Chondrocyte (in vitro differentiated cells): ENCODE data around the gene AMBN. TPM values are rescaled to one million over a fixed set of nuclear protein-coding genes. Genes with fewer than 3 reads are reported as not detected.

ENCODE experiments used
- DNase-seq: peaks from one replicate; pipeline ENCODE4 v3.0.0; 2021; ENCODE audit warnings: mixed read lengths, low spot score
- H3K27ac Mint-ChIP-seq: one replicate; pipeline ENCODE4 v1.8.0; 2021; ENCODE audit warnings: mild to moderate bottlenecking, moderate library complexity, mixed read lengths; ENCODE audit not compliant: unreplicated experiment
- H3K27me3 Mint-ChIP-seq: 2 replicates; pipeline ENCODE4 v1.8.0; 2021; ENCODE audit warnings: low read depth, mixed read lengths
- H3K36me3 Mint-ChIP-seq: 2 replicates; pipeline ENCODE4 v1.8.0; 2021; ENCODE audit warnings: low read depth, mixed read lengths
- H3K4me1 Mint-ChIP-seq: 2 replicates; pipeline ENCODE4 v1.8.0; 2021; ENCODE audit warnings: low read depth, mild to moderate bottlenecking, mixed read lengths
- H3K4me3 Mint-ChIP-seq: one replicate; pipeline ENCODE4 v1.8.0; 2021; ENCODE audit warnings: mild to moderate bottlenecking, moderate library complexity, mixed read lengths; ENCODE audit not compliant: unreplicated experiment
- H3K9me3 Mint-ChIP-seq: 2 replicates; pipeline ENCODE4 v1.8.0; 2021; ENCODE audit warnings: low read depth, mixed read lengths
- total RNA-seq: library from RNA; stranded (reverse); gene quantifications from 3 replicates; pipeline ENCODE4 v1.2.1, GENCODE V29; 2021
- TF ChIP-seq, protein P1 (sequence below): fragments of 200-600 bp; sonication (generic); IDR thresholded peaks from 2 replicates; pipeline ENCODE4 v1.5.0; 2021; ENCODE audit warnings: antibody characterized with exemption, mild to moderate bottlenecking, moderate library complexity

Gene AMBN
- total RNA-seq, 1 donor from 2014 or later: not detected

DNA sequence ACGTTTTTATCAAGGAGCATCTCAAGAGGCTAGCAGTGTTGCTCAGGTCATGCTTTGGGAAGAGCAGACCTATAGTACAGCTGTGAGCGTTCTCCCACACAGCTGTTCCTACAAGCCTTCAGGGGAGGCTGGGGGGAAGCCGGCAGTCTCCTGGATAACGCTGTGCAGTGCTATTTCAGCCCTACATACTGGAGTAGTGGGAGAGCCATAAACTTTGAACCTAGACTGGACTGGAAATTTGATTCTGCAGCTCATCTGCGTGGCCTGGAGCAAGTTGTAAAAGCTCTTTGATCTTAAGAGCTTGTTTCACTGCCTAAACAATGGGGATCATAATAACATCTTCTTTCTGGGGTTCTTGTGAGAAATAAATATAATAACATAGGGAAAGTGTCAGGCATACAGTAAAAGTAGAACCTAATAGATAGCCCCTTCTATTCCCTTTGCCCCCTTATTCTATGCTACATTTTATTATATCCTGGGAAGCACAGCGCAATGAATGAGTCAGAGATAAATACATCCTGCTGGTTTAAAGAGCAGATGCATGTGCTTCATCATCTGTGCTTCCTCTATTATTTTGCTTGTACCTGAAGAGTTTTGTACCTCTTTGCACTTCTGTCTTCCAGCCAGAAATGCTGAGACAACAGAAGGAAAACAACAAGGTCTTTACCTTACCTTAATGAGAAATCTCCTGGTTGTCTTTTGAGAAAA, 14.7 kb upstream of the AMBN start:
- peaks cover 19% of the 10 kb centered on the region for H3K27me3 Mint-ChIP-seq
- TF ChIP-seq, protein P1, sequence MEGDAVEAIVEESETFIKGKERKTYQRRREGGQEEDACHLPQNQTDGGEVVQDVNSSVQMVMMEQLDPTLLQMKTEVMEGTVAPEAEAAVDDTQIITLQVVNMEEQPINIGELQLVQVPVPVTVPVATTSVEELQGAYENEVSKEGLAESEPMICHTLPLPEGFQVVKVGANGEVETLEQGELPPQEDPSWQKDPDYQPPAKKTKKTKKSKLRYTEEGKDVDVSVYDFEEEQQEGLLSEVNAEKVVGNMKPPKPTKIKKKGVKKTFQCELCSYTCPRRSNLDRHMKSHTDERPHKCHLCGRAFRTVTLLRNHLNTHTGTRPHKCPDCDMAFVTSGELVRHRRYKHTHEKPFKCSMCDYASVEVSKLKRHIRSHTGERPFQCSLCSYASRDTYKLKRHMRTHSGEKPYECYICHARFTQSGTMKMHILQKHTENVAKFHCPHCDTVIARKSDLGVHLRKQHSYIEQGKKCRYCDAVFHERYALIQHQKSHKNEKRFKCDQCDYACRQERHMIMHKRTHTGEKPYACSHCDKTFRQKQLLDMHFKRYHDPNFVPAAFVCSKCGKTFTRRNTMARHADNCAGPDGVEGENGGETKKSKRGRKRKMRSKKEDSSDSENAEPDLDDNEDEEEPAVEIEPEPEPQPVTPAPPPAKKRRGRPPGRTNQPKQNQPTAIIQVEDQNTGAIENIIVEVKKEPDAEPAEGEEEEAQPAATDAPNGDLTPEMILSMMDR: no peak
- H3K9me3 Mint-ChIP-seq: peaks cover 4% of the 10 kb centered on the region
- DNase-seq: no peak
- H3K27ac Mint-ChIP-seq: no peak overlapping the region
- H3K4me3 Mint-ChIP-seq: no peak overlapping the region
- H3K36me3 Mint-ChIP-seq: no peaks in the 10 kb centered on the region
- H3K4me1 Mint-ChIP-seq: no peaks in the 10 kb centered on the region

DNA sequence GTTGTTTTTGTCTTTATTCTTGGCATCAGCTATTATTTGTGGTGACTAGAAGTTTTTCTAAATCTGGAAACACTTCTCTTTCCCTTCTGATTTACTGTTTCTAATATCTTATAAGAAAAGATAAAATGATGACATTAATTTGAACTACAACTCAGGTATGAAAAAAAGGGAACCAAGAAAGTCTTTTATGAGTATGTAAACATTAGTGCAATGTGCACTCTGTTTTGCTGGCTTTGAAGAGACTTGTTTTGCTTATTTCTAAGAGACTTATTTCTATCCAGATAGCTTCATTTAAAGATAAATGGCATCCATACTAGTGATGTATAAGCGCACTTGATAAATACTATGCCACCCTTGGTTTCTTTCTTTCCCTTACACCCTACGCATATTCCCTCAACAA, 10.1 kb upstream of the AMBN start:
- H3K4me3 Mint-ChIP-seq: no peak overlapping the region
- H3K9me3 Mint-ChIP-seq: no peaks in the 10 kb centered on the region
- H3K4me1 Mint-ChIP-seq: no peaks in the 10 kb centered on the region
- peaks cover 22% of the 10 kb centered on the region for H3K27me3 Mint-ChIP-seq
- DNase-seq: no peak
- H3K36me3 Mint-ChIP-seq: no peaks in the 10 kb centered on the region
- TF ChIP-seq, protein P1: no peak
- H3K27ac Mint-ChIP-seq: no peak overlapping the region

DNA sequence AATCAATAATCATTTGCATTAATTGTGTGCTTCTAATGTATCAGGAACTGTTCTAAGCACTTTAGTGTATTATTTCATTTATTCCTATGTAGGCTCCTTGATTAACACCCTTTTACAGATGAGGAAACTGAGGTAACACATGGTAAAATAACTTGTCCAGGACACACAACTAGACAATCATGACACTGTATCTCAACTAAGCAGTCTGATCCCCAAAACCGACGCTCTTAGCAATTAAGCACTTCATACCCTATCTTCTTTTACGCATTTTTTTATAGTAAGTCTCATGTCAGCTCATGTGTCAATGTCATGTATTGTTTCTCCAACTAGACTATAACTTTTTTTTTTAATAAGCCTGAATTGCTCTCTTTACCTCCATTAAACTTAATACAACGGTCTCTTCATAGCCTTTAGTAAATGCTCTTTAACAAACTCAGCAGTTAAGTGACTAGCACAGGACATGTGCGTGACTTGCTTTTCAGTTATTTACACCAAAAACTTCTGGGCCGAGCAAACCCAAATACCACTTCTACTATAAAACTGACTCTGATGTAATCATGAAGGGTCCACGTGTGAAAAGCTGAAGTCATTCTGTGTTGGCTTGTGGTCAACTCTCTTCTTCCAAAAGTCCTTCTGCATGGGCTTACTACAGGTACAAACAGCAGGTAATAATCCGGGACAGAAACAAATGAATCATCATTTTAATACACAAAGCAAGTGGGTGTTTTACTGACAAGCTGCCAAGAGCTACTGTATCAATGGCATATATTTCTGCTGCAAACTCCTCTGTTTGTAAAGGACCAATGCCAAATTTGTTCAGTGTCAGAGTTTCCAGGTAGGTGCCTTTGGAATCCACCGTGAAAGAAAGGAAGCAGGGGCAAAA, 7.9 kb upstream of the AMBN start:
- Mint-ChIP-seq H3K4me1 (no peaks in the 10 kb centered on the region), H3K4me3 (no peak overlapping the region), H3K9me3 (no peaks in the 10 kb centered on the region), H3K27me3 (peaks cover 25% of the 10 kb centered on the region), H3K27ac (no peak overlapping the region), H3K36me3 (no peaks in the 10 kb centered on the region)
- TF ChIP-seq, protein P1: no peak
- no peak for DNase-seq

DNA sequence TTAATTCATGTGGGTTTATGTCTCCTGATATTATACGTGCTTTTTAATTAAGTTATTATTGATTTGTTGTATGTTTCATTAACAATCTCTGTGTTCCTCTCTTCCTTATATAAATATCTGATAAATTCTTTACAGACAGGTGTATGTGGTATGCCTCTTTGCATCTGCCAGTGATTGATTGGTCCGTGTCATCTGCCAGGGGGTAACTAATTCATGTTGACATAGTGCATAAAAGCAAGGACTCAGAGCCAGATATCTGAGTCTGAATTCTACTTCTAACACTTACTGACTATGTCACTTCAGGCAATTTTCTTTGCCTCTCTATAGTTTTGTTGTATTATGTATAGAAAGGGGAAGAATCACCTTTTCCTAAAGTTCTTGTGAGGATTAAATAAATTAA, 5.2 kb upstream of the AMBN start:
- Mint-ChIP-seq H3K27me3 (peaks cover 16% of the 10 kb centered on the region), H3K27ac (no peak overlapping the region), H3K4me3 (no peak overlapping the region), H3K36me3 (no peaks in the 10 kb centered on the region), H3K4me1 (no peaks in the 10 kb centered on the region), H3K9me3 (no peaks in the 10 kb centered on the region)
- TF ChIP-seq, protein P1: no peak
- no peak for DNase-seq

DNA sequence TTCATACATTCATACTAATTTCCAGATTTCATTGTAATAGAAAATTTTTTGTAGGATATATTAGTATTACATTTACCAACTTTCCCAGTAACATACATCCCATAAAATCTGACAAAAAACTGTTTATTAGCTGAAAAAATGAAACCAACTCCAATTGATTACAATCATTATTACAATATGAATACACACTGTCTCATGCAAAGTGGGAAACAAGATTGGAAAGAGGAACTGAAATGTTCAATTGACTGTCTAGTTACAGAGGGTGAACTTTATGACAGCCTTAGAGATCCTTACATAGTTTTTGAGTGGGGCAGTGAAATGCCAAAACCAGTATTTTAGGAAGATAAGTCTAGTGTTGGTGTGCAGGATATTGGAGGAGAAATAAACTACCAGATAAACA, 2.3 kb upstream of the AMBN start:
- H3K36me3 Mint-ChIP-seq: no peaks in the 10 kb centered on the region
- H3K4me1 Mint-ChIP-seq: no peaks in the 10 kb centered on the region
- H3K27me3 Mint-ChIP-seq: peaks cover 24% of the 10 kb centered on the region
- no peak overlapping the region for H3K4me3 Mint-ChIP-seq
- H3K9me3 Mint-ChIP-seq: no peaks in the 10 kb centered on the region
- DNase-seq: no peak
- no peak overlapping the region for H3K27ac Mint-ChIP-seq
- TF ChIP-seq, protein P1: no peak
